ENCODE measurements around the gene MUC6. TPM values are rescaled to one million over a fixed set of nuclear protein-coding genes. Genes with fewer than 3 reads are reported as not detected.

The MUC6 gene
- total RNA-seq, 1 donor from 2014 or later: not detected

GRCh38 chr11:1022908-1023810, 13.4 kb downstream of the MUC6 start:
- Mint-ChIP-seq H3K4me3 (ENCODE audit: unreplicated experiment) (no peak overlapping the region), H3K36me3 (ENCODE audit: unreplicated experiment) (no peaks in the 10 kb centered on the region), H3K27ac (ENCODE audit: unreplicated experiment) (no peak overlapping the region), H3K4me1 (ENCODE audit: unreplicated experiment) (no peaks in the 10 kb centered on the region), H3K27me3 (ENCODE audit: unreplicated experiment) (no peaks in the 10 kb centered on the region), H3K9me3 (ENCODE audit: unreplicated experiment) (no peaks in the 10 kb centered on the region)
- no peak for DNase-seq (ENCODE audit: extremely low spot score, unreplicated experiment)
- TF ChIP-seq, protein P1, sequence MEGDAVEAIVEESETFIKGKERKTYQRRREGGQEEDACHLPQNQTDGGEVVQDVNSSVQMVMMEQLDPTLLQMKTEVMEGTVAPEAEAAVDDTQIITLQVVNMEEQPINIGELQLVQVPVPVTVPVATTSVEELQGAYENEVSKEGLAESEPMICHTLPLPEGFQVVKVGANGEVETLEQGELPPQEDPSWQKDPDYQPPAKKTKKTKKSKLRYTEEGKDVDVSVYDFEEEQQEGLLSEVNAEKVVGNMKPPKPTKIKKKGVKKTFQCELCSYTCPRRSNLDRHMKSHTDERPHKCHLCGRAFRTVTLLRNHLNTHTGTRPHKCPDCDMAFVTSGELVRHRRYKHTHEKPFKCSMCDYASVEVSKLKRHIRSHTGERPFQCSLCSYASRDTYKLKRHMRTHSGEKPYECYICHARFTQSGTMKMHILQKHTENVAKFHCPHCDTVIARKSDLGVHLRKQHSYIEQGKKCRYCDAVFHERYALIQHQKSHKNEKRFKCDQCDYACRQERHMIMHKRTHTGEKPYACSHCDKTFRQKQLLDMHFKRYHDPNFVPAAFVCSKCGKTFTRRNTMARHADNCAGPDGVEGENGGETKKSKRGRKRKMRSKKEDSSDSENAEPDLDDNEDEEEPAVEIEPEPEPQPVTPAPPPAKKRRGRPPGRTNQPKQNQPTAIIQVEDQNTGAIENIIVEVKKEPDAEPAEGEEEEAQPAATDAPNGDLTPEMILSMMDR (IDR thresholded peaks at IDR 0.05): no peak

DNA sequence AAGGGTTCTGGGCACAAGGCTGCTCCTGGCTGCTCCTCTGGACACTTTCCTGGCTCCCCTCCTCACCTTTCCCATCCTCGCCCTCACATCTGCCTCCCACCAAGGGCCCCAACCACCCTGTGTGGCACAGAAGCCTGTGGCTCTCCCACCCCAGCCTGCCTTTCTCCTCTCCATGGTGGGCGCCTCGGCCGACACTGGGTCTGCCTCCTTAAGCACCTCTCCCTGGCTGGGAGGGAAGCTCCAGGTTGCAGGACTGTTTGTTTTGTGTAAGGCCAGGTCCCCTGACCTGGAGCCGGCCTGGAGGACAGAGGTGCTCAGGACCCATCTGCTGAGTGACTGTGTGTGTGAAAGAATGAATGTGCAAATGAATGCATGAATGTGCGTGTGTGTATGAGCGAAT, 14.1 kb downstream of the MUC6 start:
- no peak overlapping the region for H3K4me3 Mint-ChIP-seq (ENCODE audit: unreplicated experiment)
- H3K4me1 Mint-ChIP-seq (ENCODE audit: unreplicated experiment): no peaks in the 10 kb centered on the region
- peaks cover 2% of the 10 kb centered on the region for H3K36me3 Mint-ChIP-seq (ENCODE audit: unreplicated experiment)
- no peak for DNase-seq (ENCODE audit: extremely low spot score, unreplicated experiment)
- H3K27ac Mint-ChIP-seq (ENCODE audit: unreplicated experiment): no peak overlapping the region
- peaks cover 3% of the 10 kb centered on the region for H3K9me3 Mint-ChIP-seq (ENCODE audit: unreplicated experiment)
- TF ChIP-seq, protein P1 (IDR thresholded peaks at IDR 0.05): no peak
- H3K27me3 Mint-ChIP-seq (ENCODE audit: unreplicated experiment): no peaks in the 10 kb centered on the region

DNA sequence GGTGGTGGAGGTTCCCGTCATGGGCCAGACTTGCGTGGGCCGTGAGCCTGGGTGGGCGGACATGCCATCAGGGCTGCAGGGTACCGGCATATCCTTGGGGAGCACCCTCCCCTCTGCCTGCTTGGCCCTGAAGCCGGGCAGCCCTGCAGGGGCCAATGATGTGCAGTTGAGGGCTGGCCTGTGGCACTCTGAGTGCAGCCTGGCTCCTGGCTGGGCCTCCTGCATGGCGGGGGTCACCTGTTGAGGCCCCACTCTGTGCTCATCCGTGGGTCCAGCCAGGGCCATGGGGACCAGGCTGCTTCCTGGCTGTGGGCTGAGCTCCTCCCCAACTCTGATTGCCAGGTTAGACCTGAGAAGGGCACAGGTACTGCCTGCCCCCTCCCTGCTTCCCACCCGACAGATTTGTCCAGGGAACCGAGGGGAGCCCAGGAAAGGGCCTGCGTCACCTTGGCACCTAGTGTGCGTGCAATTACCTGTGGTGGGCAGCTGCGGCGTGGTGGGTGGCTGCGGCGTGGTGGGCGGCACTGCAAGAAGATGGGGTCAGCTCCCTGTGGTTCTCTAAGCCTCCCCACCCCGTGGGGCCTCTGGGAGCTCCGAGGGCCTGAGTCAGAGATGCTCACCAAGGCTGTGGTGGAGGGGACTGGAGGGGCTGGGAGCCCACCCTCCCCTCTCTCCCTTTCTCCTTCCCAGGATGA, 16.2 kb downstream of the MUC6 start:
- Mint-ChIP-seq H3K4me1 (ENCODE audit: unreplicated experiment) (no peaks in the 10 kb centered on the region), H3K9me3 (ENCODE audit: unreplicated experiment) (peaks cover 13% of the 10 kb centered on the region), H3K27me3 (ENCODE audit: unreplicated experiment) (no peaks in the 10 kb centered on the region), H3K36me3 (ENCODE audit: unreplicated experiment) (peaks cover 6% of the 10 kb centered on the region), H3K27ac (ENCODE audit: unreplicated experiment) (no peak overlapping the region), H3K4me3 (ENCODE audit: unreplicated experiment) (no peak overlapping the region)
- DNase-seq (ENCODE audit: extremely low spot score, unreplicated experiment): no peak
- TF ChIP-seq, protein P1 (IDR thresholded peaks at IDR 0.05): no peak

DNA sequence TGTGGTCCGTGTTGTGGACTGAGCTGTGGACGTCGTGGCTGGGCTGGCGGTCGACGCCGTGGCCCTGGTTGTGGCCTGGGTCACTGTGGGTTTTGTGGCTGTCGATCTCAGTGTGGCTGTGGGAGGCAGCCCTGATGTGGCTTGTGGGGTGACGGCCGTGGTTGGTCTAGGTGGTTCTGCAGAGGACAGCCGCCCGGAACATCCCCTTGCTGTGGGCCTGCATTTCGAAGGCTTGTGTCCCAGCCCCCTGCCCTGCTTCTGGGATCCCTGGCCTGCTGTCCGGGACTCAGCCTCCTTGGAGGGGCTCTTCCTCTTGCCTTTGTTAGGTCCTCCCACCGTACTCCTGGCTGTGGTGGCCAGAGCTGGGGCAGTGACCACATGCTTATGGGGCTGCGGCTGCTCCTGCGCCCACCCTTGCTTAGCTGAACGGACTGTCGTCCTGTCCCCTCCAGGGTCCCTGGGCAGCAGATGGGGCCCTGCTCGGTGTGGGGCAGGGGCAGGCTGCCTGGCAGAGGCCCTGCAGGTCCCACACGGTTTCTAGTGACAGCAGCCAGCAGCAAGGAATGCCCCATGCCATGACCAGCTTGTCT, 17.1 kb downstream of the MUC6 start:
- TF ChIP-seq, protein P1 (IDR thresholded peaks at IDR 0.05): no peak
- Mint-ChIP-seq H3K4me1 (ENCODE audit: unreplicated experiment) (no peaks in the 10 kb centered on the region), H3K36me3 (ENCODE audit: unreplicated experiment) (peaks cover 6% of the 10 kb centered on the region), H3K4me3 (ENCODE audit: unreplicated experiment) (no peak overlapping the region), H3K9me3 (ENCODE audit: unreplicated experiment) (peaks cover 13% of the 10 kb centered on the region), H3K27me3 (ENCODE audit: unreplicated experiment) (no peaks in the 10 kb centered on the region), H3K27ac (ENCODE audit: unreplicated experiment) (no peak overlapping the region)
- DNase-seq (ENCODE audit: extremely low spot score, unreplicated experiment): no peak

DNA sequence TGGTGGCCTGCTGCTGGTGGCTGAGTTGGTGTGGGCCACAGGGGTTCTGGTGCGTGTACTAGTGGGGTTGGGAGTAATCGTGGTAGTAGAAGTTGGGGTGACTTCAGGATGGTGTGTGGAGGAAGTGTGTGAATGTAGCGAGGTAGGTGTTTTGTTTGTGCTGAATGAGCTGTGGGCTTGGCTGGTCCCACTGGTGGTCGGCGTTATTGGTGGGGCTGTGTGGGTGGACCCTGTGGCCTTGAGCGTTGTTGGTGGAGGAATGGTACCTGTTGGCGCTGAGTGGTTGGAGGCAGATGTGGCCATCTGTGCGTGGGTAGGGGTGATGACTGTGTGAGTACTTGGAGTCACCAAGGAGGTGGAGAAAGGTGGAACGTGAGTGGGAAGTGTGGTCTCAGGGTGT, 18.4 kb downstream of the MUC6 start:
- Mint-ChIP-seq H3K9me3 (ENCODE audit: unreplicated experiment) (peaks cover 13% of the 10 kb centered on the region), H3K4me1 (ENCODE audit: unreplicated experiment) (no peaks in the 10 kb centered on the region), H3K4me3 (ENCODE audit: unreplicated experiment) (no peak overlapping the region), H3K36me3 (ENCODE audit: unreplicated experiment) (peaks cover 6% of the 10 kb centered on the region), H3K27me3 (ENCODE audit: unreplicated experiment) (no peaks in the 10 kb centered on the region), H3K27ac (ENCODE audit: unreplicated experiment) (no peak overlapping the region)
- TF ChIP-seq, protein P1 (IDR thresholded peaks at IDR 0.05): no peak
- DNase-seq (ENCODE audit: extremely low spot score, unreplicated experiment): no peak

All from osteocyte (in vitro differentiated cells).